Mammary epithelial cell (primary cell): ENCODE results near the gene ZNF580.

Experiments used
- EZH2 ChIP-seq: IDR thresholded peaks from 2 replicates; pipeline ENCODE4 v1.6.1; 2012; ENCODE audit warnings: low read length, inconsistent platforms, borderline replicate concordance
- TF ChIP-seq, protein P1 (sequence below), 2 donors: IDR thresholded peaks in 1 of 2; conservative IDR thresholded peaks in 1 of 2; 2 replicates each; pipeline ENCODE4 v1.5.1; 2011 to 2012; ENCODE audit warnings: inconsistent platforms in 2 of 2, low read length in 2 of 2, mild to moderate bottlenecking in 2 of 2, control low read depth in 1 of 2, low read depth in 1 of 2; ENCODE audit not compliant: insufficient read depth in 1 of 2; ENCODE audit errors: extremely low read depth in 1 of 2

DNA sequence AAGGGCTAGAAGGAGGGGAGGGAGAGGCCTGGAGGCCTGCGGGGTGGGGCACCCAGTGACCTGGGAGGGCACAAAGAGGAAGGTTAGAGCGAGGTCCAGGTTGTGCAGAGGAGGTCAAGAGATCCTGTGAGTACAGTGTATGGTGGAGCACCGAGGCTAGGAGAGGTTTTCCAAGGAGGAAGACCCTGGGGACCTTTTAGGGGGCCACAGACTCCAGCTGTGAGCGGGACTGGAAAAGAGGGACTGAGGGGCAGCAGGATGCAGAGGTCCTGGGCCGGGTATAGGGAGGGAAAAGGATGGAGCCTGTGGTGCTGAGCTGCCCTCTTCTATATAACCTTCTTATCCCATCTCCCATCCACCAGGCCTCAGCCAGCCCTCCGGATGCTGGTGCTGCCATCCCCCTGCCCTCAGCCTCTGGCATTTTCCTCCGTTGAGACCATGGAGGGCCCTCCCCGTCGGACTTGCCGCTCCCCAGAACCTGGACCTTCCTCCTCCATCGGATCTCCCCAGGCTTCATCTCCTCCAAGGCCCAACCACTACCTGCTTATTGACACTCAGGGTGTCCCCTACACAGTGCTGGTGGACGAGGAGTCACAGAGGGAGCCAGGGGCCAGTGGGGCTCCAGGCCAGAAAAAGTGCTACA lies 3.5 kb downstream of the ZNF580 start:
- TF ChIP-seq, protein P1, sequence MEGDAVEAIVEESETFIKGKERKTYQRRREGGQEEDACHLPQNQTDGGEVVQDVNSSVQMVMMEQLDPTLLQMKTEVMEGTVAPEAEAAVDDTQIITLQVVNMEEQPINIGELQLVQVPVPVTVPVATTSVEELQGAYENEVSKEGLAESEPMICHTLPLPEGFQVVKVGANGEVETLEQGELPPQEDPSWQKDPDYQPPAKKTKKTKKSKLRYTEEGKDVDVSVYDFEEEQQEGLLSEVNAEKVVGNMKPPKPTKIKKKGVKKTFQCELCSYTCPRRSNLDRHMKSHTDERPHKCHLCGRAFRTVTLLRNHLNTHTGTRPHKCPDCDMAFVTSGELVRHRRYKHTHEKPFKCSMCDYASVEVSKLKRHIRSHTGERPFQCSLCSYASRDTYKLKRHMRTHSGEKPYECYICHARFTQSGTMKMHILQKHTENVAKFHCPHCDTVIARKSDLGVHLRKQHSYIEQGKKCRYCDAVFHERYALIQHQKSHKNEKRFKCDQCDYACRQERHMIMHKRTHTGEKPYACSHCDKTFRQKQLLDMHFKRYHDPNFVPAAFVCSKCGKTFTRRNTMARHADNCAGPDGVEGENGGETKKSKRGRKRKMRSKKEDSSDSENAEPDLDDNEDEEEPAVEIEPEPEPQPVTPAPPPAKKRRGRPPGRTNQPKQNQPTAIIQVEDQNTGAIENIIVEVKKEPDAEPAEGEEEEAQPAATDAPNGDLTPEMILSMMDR (conservative IDR thresholded peaks at IDR 0.05 in 1 of 2, IDR thresholded peaks at IDR 0.05 in 1 of 2; ENCODE audit: extremely low read depth in 1 of 2, insufficient read depth in 1 of 2, low read depth in 1 of 2, low read length in 2 of 2): no peak
- TF ChIP-seq EZH2: no peak
